Hepatocyte (in vitro differentiated cells): ENCODE measurements around the gene ROBO1.

Source experiments
- EZH2 ChIP-seq: fragments of 200-600 bp; sonication (generic); IDR thresholded peaks from 2 replicates; pipeline ENCODE4 v1.6.1; 2016; ENCODE audit warnings: antibody characterized with exemption, mild to moderate bottlenecking, borderline replicate concordance
- EZH2phosphoT487 ChIP-seq: fragments of 200-600 bp; sonication (generic); IDR thresholded peaks from one replicate; pipeline ENCODE4 v1.6.1; 2018; ENCODE audit warnings: antibody characterized with exemption, mild to moderate bottlenecking, low read depth, moderate library complexity; ENCODE audit not compliant: unreplicated experiment, severe bottlenecking
- TF ChIP-seq, protein P1 (sequence below): fragments of 200-600 bp; sonication (generic); IDR thresholded peaks from 2 replicates; pipeline ENCODE4 v1.5.1; 2016; ENCODE audit warnings: antibody characterized with exemption, mild to moderate bottlenecking; ENCODE audit not compliant: poor library complexity

DNA sequence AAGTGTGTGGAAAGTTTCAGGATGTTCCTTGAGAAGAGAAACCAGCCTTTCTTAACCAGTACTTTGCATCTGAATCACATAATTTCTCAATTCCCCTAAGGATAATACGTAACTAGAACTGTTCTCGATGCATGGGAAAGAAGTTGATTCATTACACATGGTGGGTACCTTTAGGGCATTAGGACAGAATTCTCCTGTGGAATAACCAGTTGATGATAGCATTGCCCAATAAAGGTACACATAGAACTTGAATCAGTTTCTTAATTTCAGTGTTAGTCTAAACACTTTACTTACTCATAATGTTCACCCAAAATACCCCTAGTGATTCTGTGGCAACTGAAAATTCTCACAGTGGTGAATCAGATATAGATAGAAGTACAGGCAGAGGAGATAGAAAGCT lies 1030.9 kb downstream of the ROBO1 start:
- TF ChIP-seq, protein P1, sequence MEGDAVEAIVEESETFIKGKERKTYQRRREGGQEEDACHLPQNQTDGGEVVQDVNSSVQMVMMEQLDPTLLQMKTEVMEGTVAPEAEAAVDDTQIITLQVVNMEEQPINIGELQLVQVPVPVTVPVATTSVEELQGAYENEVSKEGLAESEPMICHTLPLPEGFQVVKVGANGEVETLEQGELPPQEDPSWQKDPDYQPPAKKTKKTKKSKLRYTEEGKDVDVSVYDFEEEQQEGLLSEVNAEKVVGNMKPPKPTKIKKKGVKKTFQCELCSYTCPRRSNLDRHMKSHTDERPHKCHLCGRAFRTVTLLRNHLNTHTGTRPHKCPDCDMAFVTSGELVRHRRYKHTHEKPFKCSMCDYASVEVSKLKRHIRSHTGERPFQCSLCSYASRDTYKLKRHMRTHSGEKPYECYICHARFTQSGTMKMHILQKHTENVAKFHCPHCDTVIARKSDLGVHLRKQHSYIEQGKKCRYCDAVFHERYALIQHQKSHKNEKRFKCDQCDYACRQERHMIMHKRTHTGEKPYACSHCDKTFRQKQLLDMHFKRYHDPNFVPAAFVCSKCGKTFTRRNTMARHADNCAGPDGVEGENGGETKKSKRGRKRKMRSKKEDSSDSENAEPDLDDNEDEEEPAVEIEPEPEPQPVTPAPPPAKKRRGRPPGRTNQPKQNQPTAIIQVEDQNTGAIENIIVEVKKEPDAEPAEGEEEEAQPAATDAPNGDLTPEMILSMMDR, result no peak
- TF ChIP-seq EZH2, result no peak
- no peak for TF ChIP-seq EZH2phosphoT487
